ENCODE measurements around the gene MRPL24. TPM values are rescaled to one million over a fixed set of nuclear protein-coding genes. Genes with fewer than 3 reads are reported as not detected.

Gene MRPL24
- total and polyA plus RNA-seq, 2 of the 13 experiments (the other 11 are each of a cell fraction or from before 2014, with no cell fraction given) = 38.1 to 42.9 TPM

DNA sequence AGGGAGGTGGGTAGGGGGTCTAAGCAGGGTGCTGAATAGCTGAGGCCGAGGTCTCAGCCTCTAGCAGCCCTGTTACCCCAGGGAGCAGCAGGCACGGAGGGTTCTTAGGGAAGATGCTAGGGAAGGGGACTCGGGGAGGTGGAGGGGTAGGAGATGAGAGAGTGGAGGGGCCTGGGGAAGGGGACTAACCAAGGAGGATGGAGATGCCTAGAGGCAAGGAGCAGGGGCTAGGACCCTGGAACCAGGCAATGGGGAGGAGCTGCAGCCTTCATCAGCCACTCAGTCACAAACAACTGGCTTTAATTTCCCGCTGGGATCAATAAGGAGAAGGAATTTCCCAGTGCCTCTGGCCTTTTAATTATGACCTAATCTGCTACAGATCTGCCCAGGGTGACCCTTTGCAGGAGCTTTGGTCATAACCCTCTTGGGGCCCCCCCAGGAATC is 32.6 kb downstream of the MRPL24 start (continued):
- TF ChIP-seq, protein P1, sequence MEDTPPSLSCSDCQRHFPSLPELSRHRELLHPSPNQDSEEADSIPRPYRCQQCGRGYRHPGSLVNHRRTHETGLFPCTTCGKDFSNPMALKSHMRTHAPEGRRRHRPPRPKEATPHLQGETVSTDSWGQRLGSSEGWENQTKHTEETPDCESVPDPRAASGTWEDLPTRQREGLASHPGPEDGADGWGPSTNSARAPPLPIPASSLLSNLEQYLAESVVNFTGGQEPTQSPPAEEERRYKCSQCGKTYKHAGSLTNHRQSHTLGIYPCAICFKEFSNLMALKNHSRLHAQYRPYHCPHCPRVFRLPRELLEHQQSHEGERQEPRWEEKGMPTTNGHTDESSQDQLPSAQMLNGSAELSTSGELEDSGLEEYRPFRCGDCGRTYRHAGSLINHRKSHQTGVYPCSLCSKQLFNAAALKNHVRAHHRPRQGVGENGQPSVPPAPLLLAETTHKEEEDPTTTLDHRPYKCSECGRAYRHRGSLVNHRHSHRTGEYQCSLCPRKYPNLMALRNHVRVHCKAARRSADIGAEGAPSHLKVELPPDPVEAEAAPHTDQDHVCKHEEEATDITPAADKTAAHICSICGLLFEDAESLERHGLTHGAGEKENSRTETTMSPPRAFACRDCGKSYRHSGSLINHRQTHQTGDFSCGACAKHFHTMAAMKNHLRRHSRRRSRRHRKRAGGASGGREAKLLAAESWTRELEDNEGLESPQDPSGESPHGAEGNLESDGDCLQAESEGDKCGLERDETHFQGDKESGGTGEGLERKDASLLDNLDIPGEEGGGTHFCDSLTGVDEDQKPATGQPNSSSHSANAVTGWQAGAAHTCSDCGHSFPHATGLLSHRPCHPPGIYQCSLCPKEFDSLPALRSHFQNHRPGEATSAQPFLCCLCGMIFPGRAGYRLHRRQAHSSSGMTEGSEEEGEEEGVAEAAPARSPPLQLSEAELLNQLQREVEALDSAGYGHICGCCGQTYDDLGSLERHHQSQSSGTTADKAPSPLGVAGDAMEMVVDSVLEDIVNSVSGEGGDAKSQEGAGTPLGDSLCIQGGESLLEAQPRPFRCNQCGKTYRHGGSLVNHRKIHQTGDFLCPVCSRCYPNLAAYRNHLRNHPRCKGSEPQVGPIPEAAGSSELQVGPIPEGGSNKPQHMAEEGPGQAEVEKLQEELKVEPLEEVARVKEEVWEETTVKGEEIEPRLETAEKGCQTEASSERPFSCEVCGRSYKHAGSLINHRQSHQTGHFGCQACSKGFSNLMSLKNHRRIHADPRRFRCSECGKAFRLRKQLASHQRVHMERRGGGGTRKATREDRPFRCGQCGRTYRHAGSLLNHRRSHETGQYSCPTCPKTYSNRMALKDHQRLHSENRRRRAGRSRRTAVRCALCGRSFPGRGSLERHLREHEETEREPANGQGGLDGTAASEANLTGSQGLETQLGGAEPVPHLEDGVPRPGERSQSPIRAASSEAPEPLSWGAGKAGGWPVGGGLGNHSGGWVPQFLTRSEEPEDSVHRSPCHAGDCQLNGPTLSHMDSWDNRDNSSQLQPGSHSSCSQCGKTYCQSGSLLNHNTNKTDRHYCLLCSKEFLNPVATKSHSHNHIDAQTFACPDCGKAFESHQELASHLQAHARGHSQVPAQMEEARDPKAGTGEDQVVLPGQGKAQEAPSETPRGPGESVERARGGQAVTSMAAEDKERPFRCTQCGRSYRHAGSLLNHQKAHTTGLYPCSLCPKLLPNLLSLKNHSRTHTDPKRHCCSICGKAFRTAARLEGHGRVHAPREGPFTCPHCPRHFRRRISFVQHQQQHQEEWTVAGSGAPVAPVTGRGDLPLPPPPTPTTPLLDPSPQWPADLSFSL (CRISPR knock-in tag; IDR thresholded peaks at IDR 0.05) = no peak
- no peak for TF ChIP-seq ZNF264 (CRISPR knock-in tag; IDR thresholded peaks at IDR 0.05)
- no peak for TF ChIP-seq BRD4 (CRISPR knock-in tag; IDR thresholded peaks at IDR 0.05)
- TF ChIP-seq, protein P2, sequence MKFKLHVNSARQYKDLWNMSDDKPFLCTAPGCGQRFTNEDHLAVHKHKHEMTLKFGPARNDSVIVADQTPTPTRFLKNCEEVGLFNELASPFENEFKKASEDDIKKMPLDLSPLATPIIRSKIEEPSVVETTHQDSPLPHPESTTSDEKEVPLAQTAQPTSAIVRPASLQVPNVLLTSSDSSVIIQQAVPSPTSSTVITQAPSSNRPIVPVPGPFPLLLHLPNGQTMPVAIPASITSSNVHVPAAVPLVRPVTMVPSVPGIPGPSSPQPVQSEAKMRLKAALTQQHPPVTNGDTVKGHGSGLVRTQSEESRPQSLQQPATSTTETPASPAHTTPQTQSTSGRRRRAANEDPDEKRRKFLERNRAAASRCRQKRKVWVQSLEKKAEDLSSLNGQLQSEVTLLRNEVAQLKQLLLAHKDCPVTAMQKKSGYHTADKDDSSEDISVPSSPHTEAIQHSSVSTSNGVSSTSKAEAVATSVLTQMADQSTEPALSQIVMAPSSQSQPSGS (CRISPR knock-in tag; IDR thresholded peaks at IDR 0.05) = no peak
- TF ChIP-seq ELF3 (CRISPR knock-in tag; IDR thresholded peaks at IDR 0.05) = no peak

All from HepG2 (cell line).